GM12878 (cell line): ENCODE measurements around the gene ZER1. TPM values are rescaled to one million over a fixed set of nuclear protein-coding genes. Genes with fewer than 3 reads are reported as not detected.

ENCODE experiments used
- ATAC-seq: fragments of 200-7000 bp; cut with Tn5 transposase; 3 replicates; pipeline ENCODE4 v1.9.1; 2020; ENCODE audit warnings: mild to moderate bottlenecking, moderate library complexity
- BruUV-seq: library from RNA; stranded (reverse); fragments of 400-500 nt; replicated peaks from 2 replicates; lab custom pipeline; 2021; lab: Mats Ljungman, UMichigan
- CTCF ChIA-PET: fragments of 300-600 bp; sonication (Branson Sonifier 250); formaldehyde crosslinking; extraction: SDS; loops from one replicate; lab custom pipeline; 2021; ENCODE audit warnings: inconsistent platforms; lab: Yijun Ruan, JAX
- POLR2A ChIA-PET: fragments of 350-600 bp; formaldehyde crosslinking; extraction: SDS; loops from one replicate; lab custom pipeline; 2021; ENCODE audit warnings: inconsistent platforms; lab: Charles Lee
- RAD21 ChIA-PET: fragments of 300-600 bp; sonication (Branson Sonifier 250); formaldehyde crosslinking; loops from one replicate; lab custom pipeline; 2023; ENCODE audit warnings: antibody characterized with exemption; ENCODE audit not compliant: unreplicated experiment; lab: Charles Lee
- SMC1A ChIA-PET: fragments of 300-600 bp; sonication (Branson Sonifier 250); formaldehyde crosslinking; loops from one replicate; lab custom pipeline; 2023; ENCODE audit not compliant: unreplicated experiment, uncharacterized antibody; lab: Charles Lee
- DNase-seq: peaks from one replicate; pipeline ENCODE4 v3.0.0-alpha.2; 2011; ENCODE audit warnings: low read depth, low spot score
- FAIRE-seq: peaks from 3 replicates; lab custom pipeline; 2011; peaks lifted over from hg19 to GRCh38; lab: Jason Lieb, UNC
- H2AFZ ChIP-seq: 2 replicates; pipeline ENCODE4 v1.6.0; 2011; ENCODE audit warnings: low read depth, low read length, control low read depth; ENCODE audit not compliant: control insufficient read depth
- H3K27ac ChIP-seq: 2 replicates; pipeline ENCODE4 v1.5.1; 2011; ENCODE audit warnings: control low read depth; ENCODE audit not compliant: control insufficient read depth, insufficient read depth
- H3K27me3 ChIP-seq, 2 experiments: replicated peaks in 1 of 2; 2 replicates each; pipeline versions ENCODE4 v1.6.0 to v1.6.1; 2011; ENCODE audit warnings: low read length in 1 of 2; ENCODE audit not compliant: control insufficient read depth in 2 of 2, insufficient read depth in 2 of 2
- H3K36me3 ChIP-seq, 2 experiments: 2 replicates each; pipeline ENCODE4 v1.5.1; 2011; ENCODE audit warnings: low read length in 1 of 2; ENCODE audit not compliant: control insufficient read depth in 2 of 2, insufficient read depth in 2 of 2
- H3K4me1 ChIP-seq: 2 replicates; pipeline ENCODE4 v1.6.1; 2011; ENCODE audit warnings: mild to moderate bottlenecking, low read length, moderate library complexity, mixed read lengths; ENCODE audit not compliant: control insufficient read depth, insufficient read depth
- H3K4me2 ChIP-seq: 2 replicates; pipeline ENCODE4 v1.6.0; 2011; ENCODE audit warnings: control low read depth; ENCODE audit not compliant: control insufficient read depth, insufficient read depth
- H3K4me3 ChIP-seq: fragments of 200-600 bp; sonication (generic); 2 replicates; pipeline ENCODE4 v1.5.1; 2016
- H3K79me2 ChIP-seq: 2 replicates; pipeline ENCODE4 v1.6.0; 2011; ENCODE audit warnings: low read length; ENCODE audit not compliant: control insufficient read depth, insufficient read depth
- H3K9ac ChIP-seq: 2 replicates; pipeline ENCODE4 v1.8.0; 2011; ENCODE audit warnings: low read length, control low read depth, mixed read lengths; ENCODE audit not compliant: control insufficient read depth, insufficient read depth
- H3K9me3 ChIP-seq: replicated peaks from 3 replicates; pipeline ENCODE4 v1.5.1; 2011; ENCODE audit warnings: mild to moderate bottlenecking, low read length; ENCODE audit not compliant: control insufficient read depth, insufficient read depth
- H4K20me1 ChIP-seq: 2 replicates; pipeline ENCODE4 v1.6.0; 2011; ENCODE audit not compliant: control insufficient read depth, insufficient read depth
- ATF7 ChIP-seq: fragments of 450-650 bp; IDR thresholded peaks from 2 replicates; pipeline ENCODE4 v1.6.1; 2016; ENCODE audit warnings: low read depth, mild to moderate bottlenecking
- BHLHE40 ChIP-seq, 2 experiments: fragments of 450-650 bp in 1 of 2; IDR thresholded peaks; 2 replicates each; pipeline ENCODE4 v1.6.1; 2011 to 2017; ENCODE audit warnings: low read depth in 2 of 2, borderline replicate concordance in 1 of 2, improper control_type of control experiment in 1 of 2, low read length in 1 of 2, mild to moderate bottlenecking in 1 of 2
- E2F4 ChIP-seq: IDR thresholded peaks from 2 replicates; pipeline ENCODE4 v1.6.1; 2012; ENCODE audit warnings: low read depth, low read length, improper control_type of control experiment
- EP300 ChIP-seq, 2 experiments: fragments of 150-350 bp in 1 of 2; IDR thresholded peaks; 2 replicates each; pipeline ENCODE4 v1.6.1; 2011 to 2012; ENCODE audit warnings: low read depth in 2 of 2, low read length in 2 of 2, borderline replicate concordance in 1 of 2, improper control_type of control experiment in 1 of 2, inconsistent platforms in 1 of 2; ENCODE audit not compliant: control insufficient read depth in 1 of 2
- HDAC6 ChIP-seq: fragments of 200-600 bp; sonication (generic); IDR thresholded peaks from one replicate; pipeline ENCODE4 v1.8.0; 2017; ENCODE audit warnings: antibody characterized with exemption; ENCODE audit not compliant: unreplicated experiment
- JUND ChIP-seq: IDR thresholded peaks from 2 replicates; pipeline ENCODE4 v1.6.1; 2012; ENCODE audit warnings: low read depth, mild to moderate bottlenecking, low read length, improper control_type of control experiment, moderate library complexity
- NFIC ChIP-seq: IDR thresholded peaks from 2 replicates; pipeline ENCODE4 v1.6.1; 2012; ENCODE audit warnings: low read depth, mild to moderate bottlenecking, inconsistent platforms, low read length, moderate library complexity
- NFYB ChIP-seq: IDR thresholded peaks from 2 replicates; pipeline ENCODE4 v1.6.1; 2011; ENCODE audit warnings: low read depth, mild to moderate bottlenecking, low read length, improper control_type of control experiment, moderate library complexity; ENCODE audit not compliant: insufficient read depth
- NKRF ChIP-seq: fragments of 450-650 bp; conservative IDR thresholded peaks from 2 replicates; pipeline ENCODE4 v1.6.1; 2017; ENCODE audit warnings: mild to moderate bottlenecking, moderate library complexity
- NR2C1 ChIP-seq: fragments of 450-650 bp; IDR thresholded peaks from 2 replicates; pipeline ENCODE4 v1.6.1; 2017; ENCODE audit warnings: antibody characterized with exemption, mild to moderate bottlenecking, moderate library complexity
- ZNF592 ChIP-seq: fragments of 450-650 bp; IDR thresholded peaks from 2 replicates; pipeline ENCODE4 v1.6.1; 2017; ENCODE audit warnings: mild to moderate bottlenecking, moderate library complexity
- ZSCAN29 ChIP-seq: fragments of 450-650 bp; IDR thresholded peaks from 2 replicates; pipeline ENCODE4 v1.6.1; 2017; ENCODE audit warnings: mild to moderate bottlenecking, moderate library complexity
- WGBS: methylation state at CpG from one replicate; pipeline ENCODE4 v1.1.6; 2016; ENCODE audit warnings: low lambda C conversion rate; ENCODE audit not compliant: insufficient replicate concordance, insufficient coverage; ENCODE audit errors: missing lambda C conversion rate; 5-methylcytosine and 5-hydroxymethylcytosine counted together
- in situ Hi-C: fragments of 300-500 bp; cut with MboI; formaldehyde crosslinking; loops from 9 replicates; pipeline ENCODE4 v1.14.3; 2018; ENCODE audit warnings: mixed read lengths
- intact Hi-C: fragments of 100-400 bp; cut with micrococcal nuclease; formaldehyde crosslinking; loops from one replicate; pipeline ENCODE4 v1.14.2; 2022; ENCODE audit not compliant: unreplicated experiment
- polyA plus RNA-seq, 11 experiments: library from polyadenylated mRNA; depleted of rRNA in 4 of 11; unstranded in 6 of 11; stranded (reverse) in 5 of 11; fragments of >200 nt; fragmentation: Nextera tagmentation in 4 of 11; fragmentation: Illumina TruSeq in 1 of 11; extraction: Ambion mirVana in 4 of 11; extraction: Trizol in 1 of 11; gene quantifications; 1 replicate in 1 of 11; 2 replicates in 10 of 11; pipeline versions ENCODE4 v1.2.1 to v1.2.3, GENCODE V29; 2011 to 2016; ENCODE audit warnings: inconsistent platforms in 2 of 11, missing spikeins in 2 of 11, low read depth in 1 of 11
- total RNA-seq, 4 experiments: library from RNA; depleted of rRNA in 3 of 4; stranded (reverse); fragments of >200 nt in 3 of 4; fragmentation: Illumina TruSeq in 1 of 4; extraction: Trizol in 1 of 4; gene quantifications; 2 replicates each; pipeline versions ENCODE4 v1.2.1 to v1.2.3, GENCODE V29; 2013 to 2021

The ZER1 gene
- total and polyA plus RNA-seq, 10 of the 15 experiments (the other 5 are each of a cell fraction or from before 2014, with no cell fraction given): 0.32 to 16.9 (median 7.9) TPM

GRCh38 chr9:128818839-128819715 lies 47.4 kb upstream of the ZER1 start:
- Histone ChIP-seq H2AFZ (peak overlapping the region; percentile 92), H3K4me1 (peaks cover 7% of the 10 kb centered on the region; the same call in 1 of the 2 replicates), H4K20me1 (no peaks in the 10 kb centered on the region), H3K4me2 (peak overlapping the region; percentile 97), H3K79me2 (peaks cover 3% of the 10 kb centered on the region; the same call in 1 of the 2 replicates), H3K9me3 (no peaks in the 10 kb centered on the region), H3K36me3 (peaks cover 10 to 11% of the 10 kb centered on the region in 2 experiments; a peak in 3 of 4 replicates), H3K4me3 (peak overlapping the region; percentile 60), H3K27me3 (no peaks in the 10 kb centered on the region), H3K27ac (0 out of 2 replicates have a peak overlapping the region, but pooled peaks have one; percentile 5), H3K9ac (peak overlapping the region; percentile 45; the same call in 1 of the 2 replicates)
- ATAC-seq (peak; percentile 27), DNase-seq (no peak), FAIRE-seq (no peak)
- SMC1A ChIA-PET: interaction anchor here (0.7 to 1.8 kb wide), 5 partner anchors 9 to 380 kb away, joined by 3 to 8 read pairs (median 4); partner anchors contain the start of gene SPOUT1
- intact Hi-C loops: loop anchor here (10.0 kb wide), 1 partner anchor 174 kb away; no protein-coding TSS in a partner anchor
- in situ Hi-C loops: no loop called here
- CTCF ChIA-PET: interaction anchor here (0.6 to 3.3 kb wide), 27 partner anchors 8 to 448 kb away, joined by 3 to 29 read pairs (median 4); partner anchors contain the start of genes SPOUT1, URM1 and ZDHHC12
- BruUV-seq: no TSS peak
- POLR2A ChIA-PET: interaction anchor here (0.6 to 2.5 kb wide), 8 partner anchors 9 to 268 kb away, joined by 3 to 15 read pairs (median 4); partner anchors contain the start of genes SPOUT1 and ZDHHC12
- RAD21 ChIA-PET: interaction anchor here (0.7 to 1.8 kb wide), 17 partner anchors 7 to 448 kb away, joined by 3 to 12 read pairs (median 3); partner anchors contain the start of genes KYAT1, MIGA2, ODF2 and PKN3
- 9% methylated on average over 88 of the region's 90 CpGs for WGBS
- TF ChIP-seq NKRF: 0 out of 2 replicates have a peak, but pooled peaks have one; percentile 20
- TF ChIP-seq ATF7: no peak
- TF ChIP-seq BHLHE40 (IDR thresholded peaks at IDR 0.05; ENCODE audit: borderline replicate concordance in 1 of 2, low read depth in 2 of 2, low read length in 1 of 2): peak in 1 of 2 experiments; percentile 58; a peak in 2 of 4 replicates
- no peak for TF ChIP-seq NR2C1
- TF ChIP-seq E2F4: no peak
- TF ChIP-seq ZNF592: no peak
- TF ChIP-seq HDAC6: peak; percentile 44
- TF ChIP-seq NFIC: no peak
- no peak for TF ChIP-seq JUND
- no peak for TF ChIP-seq ZSCAN29
- TF ChIP-seq EP300 (IDR thresholded peaks at IDR 0.05; ENCODE audit: borderline replicate concordance in 1 of 2, control insufficient read depth in 1 of 2, low read depth in 2 of 2, low read length in 2 of 2): no peak
- TF ChIP-seq NFYB: no peak
